GM12878 (cell line): ENCODE data around the gene UXS1.

Experiments used
- CBX3 ChIP-seq: fragments of 200-600 bp; sonication (generic); IDR thresholded peaks from 2 replicates; pipeline ENCODE4 v1.6.1; 2016; ENCODE audit warnings: low read depth, borderline replicate concordance
- CTCF ChIP-seq, 3 experiments: IDR thresholded peaks in 2 of 3; conservative IDR thresholded peaks in 1 of 3; 2 replicates each; pipeline ENCODE4 v1.5.1; 2011; ENCODE audit warnings: low read depth in 3 of 3, low read length in 3 of 3, mild to moderate bottlenecking in 3 of 3, control low read depth in 2 of 3, moderate library complexity in 2 of 3, inconsistent platforms in 1 of 3, mixed read lengths in 1 of 3; ENCODE audit not compliant: control insufficient read depth in 2 of 3, insufficient read depth in 1 of 3; ENCODE audit errors: extremely low read depth in 1 of 3
- IRF4 ChIP-seq: IDR thresholded peaks from 2 replicates; pipeline ENCODE4 v1.6.1; 2011; ENCODE audit warnings: low read depth, low read length
- RAD21 ChIP-seq: IDR thresholded peaks from 2 replicates; pipeline ENCODE4 v1.6.1; 2011; ENCODE audit warnings: mild to moderate bottlenecking, low read depth, low read length, moderate library complexity; ENCODE audit not compliant: insufficient read depth
- RFX5 ChIP-seq: IDR thresholded peaks from 2 replicates; pipeline ENCODE4 v1.6.1; 2011; ENCODE audit warnings: low read depth, low read length, improper control_type of control experiment
- USF2 ChIP-seq: IDR thresholded peaks from 2 replicates; pipeline ENCODE4 v1.6.1; 2011; ENCODE audit warnings: low read depth, low read length, improper control_type of control experiment, borderline replicate concordance

GRCh38 chr2:106129592-106129991 is 64.5 kb downstream of the UXS1 start:
- TF ChIP-seq IRF4 (no peak), RFX5 (no peak), CTCF (IDR thresholded peaks at IDR 0.05 in 2 of 3, conservative IDR thresholded peaks at IDR 0.05 in 1 of 3; ENCODE audit: control insufficient read depth in 2 of 3, extremely low read depth in 1 of 3, insufficient read depth in 1 of 3, low read depth in 3 of 3, low read length in 3 of 3) (no peak), RAD21 (no peak), CBX3 (no peak), USF2 (no peak)
